SIG-M5 treated with dmso at 0.1 percent for 504 hours (cell line): Measurements from ENCODE around the gene PTPRN2.
"Not testable (repeated sequence)": the region's sequence is repeated elsewhere in the genome, so short reads cannot be mapped to it uniquely, and the experiment has no call there.

Experiments
- DNase-seq: peaks from one replicate; lab custom pipeline; 2025; ENCODE audit not compliant: unreplicated experiment; lab: John Stamatoyannopoulos, UW

The PTPRN2 gene

DNA sequence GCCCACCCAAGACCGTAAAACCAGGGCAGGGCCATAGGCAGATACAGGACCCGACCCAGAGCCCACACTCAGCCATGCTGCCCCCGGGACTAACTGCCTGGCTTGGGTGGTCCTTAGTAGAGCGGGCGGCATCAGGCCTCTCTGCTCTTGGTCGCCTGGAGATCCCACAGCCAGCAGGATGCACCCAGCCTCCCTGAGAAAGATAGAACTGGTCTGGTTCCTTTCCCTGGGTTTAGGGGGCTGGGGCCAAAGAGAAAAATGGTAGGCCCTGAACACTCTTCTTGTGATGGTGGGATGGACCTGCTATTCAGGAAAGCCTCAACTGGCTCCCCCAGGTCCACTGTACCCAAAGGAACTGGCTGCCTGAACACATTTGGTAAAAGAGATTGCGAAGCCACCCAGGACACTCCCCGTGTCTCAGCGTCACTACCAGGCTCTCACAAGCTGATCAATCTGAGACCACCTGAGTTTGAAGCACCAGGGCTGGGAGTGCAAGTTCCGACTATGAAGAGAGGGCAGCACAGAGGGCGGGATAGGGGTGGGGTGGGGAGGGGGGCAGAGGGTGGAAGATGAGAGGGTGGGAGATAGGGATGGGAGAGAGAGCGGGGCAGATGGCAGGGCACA, 659.3 kb downstream of the PTPRN2 start:
- no peak for DNase-seq

DNA sequence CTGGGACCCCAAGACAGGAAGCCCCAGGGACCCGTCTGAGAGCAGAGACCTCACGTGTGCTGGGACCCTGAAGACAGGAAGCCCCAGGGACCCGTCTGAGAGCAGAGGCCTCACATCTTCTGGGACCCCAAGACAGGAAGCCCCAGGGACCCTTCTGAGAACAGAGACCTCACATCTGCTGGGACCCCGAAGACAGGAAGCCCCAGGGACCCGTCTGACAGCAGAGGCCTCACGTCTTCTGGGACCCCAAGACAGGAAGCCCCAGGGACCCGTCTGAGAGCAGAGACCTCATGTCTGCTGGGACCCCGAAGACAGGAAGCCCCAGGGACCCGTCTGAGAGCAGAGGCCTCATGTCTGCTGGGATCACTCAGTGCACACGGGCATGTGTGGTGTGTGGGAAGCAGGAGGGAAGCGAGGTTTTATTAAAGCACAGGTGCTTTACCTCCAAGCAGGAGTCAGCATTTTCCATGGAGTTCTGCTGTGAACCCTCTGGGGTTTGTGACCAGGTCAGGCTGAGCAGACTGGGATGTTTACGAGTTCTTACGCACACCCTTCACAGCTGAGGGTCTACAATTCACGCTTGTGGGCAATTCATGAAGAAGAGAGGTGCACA, 660.2 kb downstream of the PTPRN2 start:
- no peak for DNase-seq

DNA sequence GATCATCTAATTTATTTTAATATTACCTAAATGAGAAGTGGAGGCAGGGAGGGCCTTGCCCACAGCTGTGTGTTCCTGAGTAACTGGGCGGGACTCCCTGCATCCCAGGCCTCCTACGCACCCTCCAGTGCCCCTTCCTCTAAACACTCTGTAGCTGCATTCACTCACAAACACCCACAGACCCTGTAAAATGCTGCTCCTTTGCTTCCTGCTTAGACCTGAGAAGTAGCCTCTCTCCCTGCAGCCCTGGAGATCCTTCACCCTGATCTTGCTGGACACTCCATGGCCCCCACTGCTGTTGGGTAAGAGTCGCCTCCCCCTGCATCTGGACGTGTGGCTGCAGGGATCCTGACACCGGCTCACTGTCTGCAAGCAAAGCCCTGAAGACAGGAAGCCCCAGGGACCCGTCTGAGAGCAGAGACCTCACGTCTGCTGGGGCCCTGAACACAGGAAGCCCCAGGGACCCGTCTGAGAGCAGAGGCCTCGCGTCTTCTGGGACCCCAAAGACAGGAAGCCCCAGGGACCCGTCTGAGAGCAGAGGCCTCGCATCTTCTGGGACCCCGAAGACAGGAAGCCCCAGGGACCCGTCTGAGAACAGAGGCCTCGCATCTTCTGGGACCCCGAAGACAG, 661.0 kb downstream of the PTPRN2 start:
- DNase-seq, result no peak

DNA sequence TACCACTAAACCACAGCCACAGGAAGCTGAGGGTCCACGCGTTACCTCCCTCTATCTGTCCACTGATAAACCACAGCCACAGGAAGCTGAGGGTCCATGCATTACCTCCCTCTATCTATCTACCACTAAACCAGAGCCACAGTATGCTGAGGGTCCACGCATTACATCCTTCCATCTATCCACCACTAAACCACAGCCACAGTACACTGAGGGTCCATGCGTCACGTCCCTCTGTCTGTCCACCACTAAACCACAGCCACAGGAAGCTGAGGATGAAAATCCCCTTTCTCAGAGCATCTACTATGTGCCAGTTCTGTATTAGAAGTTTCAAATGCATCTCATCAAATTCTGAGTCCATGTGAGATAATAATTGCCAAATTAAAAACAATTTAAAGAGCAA, 661.5 kb downstream of the PTPRN2 start:
- DNase-seq, result no peak

DNA sequence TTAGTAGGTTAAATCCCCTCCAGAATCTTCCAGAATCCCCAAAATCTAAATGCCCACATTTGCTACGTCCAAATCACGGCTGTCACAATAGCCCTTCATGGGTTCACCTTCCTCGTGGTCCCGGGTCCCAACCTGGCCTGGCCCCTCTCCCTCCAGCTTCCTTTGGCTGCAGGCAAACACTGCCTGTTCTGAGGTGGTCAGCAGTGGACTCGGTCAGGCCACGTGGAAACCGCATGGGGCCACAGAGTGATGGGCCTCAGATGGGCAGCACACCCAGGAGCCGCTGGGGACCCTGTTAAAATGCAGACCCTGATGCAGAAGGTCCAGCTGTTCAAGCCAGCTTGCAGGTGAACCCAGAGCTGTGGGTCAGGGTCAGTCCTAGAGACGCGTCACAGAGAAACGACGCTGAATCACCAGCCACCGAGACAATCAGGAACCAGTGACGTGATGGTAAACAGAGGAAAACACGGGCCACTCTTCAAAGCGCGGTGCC, 662.2 kb downstream of the PTPRN2 start:
- no peak for DNase-seq

DNA sequence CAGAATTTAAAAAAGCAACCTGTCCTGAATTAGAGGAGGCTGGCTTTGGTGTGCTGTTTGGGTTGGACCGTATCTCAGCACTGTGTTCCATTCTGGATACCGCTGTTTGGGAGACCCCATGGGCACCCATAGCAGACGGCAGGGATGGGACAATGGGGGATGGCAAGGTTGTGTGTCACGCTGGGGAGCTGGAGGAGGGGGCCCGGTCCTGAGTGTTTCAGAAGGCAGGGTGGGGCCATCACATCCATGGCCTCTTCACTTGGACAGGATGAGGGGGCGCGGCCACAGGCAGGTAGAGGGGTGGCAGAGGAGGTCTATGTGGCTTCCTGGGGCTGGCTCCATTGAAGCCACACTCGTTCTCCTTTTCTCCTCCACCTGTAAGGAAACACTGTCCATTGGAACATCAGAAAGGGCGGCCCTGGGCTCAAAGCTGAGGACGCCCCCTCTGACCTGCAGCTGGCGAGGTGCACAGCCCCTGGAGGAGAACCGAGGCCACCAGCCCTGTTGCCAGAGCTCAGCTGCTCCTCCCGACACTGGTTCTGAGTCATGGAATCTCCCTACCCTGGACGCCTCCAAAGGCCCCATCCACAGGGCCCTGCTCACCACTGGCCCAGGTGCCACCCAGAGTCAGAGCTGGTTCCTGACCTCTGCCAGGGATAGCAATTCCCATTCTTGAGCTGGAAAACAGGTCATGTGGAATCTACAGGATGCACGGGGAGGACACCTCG, 663.6 kb downstream of the PTPRN2 start:
- no peak for DNase-seq

DNA sequence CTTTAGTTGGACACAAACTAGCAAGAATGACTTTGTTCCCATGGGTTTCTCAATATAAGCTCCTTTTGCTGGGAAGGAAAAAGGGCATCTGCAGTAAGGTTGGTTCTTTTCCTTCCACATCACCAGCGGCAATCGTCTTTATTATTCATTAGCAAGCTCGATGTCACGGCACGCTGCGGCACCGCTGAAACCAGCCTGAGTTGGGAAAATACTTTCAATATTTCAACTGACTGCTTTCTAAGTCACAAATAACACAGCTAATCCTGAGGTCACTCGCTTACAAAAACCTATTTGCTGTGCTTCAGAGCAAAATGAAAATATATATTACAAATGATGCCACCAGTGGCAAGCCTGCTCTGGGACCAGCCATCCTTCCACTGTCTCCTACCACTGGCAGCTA, 665.0 kb downstream of the PTPRN2 start:
- DNase-seq, result no peak

DNA sequence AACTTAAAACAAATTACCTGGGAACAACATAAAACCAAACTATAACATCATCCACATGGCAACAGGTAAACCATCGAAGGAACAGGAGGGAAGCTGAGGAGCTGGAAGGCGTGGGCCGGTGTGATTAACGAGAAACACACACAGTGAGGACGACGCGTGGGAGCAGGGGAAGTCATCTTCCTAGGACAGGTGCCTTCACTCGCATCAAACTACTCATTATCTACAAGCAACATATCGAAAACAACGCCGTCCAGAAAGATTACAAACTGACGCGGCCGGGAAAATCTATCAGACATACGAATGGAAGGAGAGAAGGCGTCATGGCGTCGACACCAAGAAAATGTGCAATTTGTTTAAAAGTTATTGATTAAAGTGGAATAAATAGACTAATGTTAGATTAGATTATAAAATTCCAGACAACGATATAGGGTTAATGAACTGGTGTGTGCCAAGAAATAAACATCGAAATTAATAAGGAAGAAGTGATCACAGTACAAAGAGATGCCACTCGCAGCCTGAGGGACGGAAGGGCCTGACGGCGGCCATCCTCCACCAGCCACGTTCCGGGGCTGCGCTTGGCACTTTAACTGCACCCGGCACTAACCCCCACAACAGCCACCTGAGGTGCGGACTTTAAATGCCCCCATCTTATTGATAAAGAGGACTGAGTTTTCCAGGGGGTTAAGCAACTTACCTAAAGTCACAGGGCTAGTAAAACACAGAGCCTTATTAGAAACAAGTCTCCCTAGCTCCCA, 669.1 kb downstream of the PTPRN2 start:
- no peak for DNase-seq

DNA sequence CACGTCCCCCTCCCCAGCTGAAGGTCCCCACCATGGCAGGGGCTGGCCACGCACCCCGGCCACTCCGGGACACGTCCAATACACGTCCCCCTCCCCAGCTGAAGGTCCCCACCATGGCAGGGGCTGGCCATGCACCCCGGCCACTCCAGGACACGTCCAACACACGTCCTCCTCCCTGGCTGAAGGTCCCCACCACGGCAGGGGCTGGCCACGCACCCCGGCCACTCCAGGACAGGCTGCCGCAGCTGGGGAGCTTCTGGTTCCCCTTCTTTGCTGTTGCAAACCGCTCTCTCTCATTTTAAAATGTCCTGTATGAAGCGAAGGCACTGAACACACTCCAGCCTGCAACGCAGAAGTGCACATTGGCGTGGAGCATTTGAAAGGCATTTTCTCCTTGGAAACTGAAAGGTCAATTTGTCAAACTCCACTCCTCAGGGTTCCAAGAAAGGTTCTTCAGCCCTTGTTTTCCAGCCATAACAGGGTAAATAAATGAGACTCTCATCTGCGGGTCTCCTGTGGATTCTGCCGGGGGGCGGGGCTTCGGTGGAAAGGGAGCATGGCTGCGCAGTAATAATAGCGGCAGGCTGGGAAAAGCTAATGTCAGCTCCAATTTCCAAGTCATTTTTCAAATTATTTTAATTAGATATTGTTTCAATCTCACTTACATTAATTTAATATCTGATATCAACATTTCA, 670.5 kb downstream of the PTPRN2 start:
- DNase-seq, result no peak

DNA sequence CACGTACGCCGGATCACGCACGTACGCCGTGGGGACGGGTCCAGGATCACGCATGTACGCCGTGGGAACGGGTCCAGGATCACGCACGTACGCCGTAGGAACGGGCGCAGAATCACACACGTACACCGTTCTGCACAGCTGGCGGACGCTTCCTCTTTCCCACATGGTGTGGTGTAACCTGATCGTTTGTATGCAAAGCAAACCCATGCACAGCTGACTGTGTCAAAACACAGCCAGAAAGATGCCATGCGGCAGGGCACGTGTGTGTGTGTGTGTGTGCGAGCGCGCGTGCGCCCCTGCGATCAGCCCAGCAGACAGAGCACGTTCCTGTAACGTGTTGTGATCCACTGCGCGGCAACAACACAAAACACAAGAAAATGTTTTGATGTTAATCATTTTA, 677.2 kb downstream of the PTPRN2 start:
- DNase-seq, result no peak

DNA sequence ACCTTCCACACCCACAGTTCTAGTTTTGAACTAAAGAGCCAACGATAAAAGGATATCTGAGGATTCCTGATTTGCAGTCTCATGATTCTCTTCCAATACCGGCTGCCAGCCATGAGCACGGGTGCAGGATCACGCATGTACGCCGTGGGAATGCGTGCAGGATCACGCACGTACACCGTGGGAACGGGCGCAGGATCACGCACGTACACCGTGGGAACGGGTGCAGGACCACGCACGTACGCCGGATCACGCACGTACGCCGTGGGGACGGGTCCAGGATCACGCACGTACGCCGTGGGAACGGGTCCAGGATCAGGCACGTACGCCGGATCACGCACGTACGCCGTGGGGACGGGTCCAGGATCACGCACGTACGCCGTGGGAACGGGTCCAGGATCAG, 677.6 kb downstream of the PTPRN2 start:
- DNase-seq, result not testable (repeated sequence)

DNA sequence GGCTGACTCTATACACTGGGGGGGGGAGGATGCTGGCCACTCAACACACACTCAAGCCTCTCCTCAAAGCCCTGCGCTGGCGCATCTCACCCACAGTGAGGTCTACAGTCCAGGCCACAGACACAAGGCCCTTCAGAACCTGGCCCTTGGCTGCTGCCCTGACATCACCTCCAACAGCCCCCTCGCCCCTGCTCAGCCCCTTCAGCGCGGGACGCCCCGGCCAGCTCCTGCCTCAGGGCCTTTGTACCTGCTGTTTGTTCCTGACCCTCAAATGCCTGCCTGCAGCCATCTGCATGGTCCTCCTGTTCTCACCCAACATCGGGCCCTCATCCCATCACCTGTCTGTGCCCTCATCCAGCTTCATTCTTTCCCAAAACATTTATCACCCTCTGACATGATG, 678.3 kb downstream of the PTPRN2 start:
- no peak for DNase-seq

DNA sequence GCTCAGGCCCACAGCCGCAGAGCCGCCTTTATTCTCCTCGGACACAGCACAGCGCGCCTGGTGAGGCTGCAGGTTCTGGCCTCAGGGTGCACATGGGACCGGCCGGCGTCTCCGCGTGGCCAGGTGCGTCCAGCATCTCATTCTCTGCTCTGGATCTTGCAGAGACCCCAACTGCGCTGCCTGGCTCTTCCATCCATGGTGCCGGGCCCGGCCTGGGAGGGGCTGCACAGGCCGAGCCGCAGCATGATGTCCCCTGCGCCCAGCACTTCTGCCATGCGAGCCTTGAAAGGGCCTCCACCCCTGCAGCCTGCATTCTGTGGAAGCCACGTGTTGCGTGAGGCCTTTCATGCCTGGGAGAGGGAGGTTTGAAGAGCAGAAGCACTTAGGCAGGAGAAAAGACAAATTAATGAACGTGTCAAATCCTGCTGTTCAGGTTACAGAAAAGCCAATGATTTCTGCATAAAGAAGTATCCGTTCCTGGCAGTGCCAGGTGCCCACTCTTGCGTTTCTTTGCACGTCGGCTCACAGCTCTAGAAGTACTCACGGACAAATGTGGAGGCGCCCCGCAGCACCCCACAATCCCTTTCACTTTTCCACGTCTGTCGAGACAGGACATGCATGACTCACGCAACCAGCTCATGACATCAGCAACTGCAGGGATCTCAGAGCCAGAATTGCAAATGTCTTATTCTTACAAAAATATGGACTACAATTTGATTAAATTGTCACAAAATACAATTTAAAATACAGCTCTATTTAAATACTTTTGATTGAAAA, 679.4 kb downstream of the PTPRN2 start:
- no peak for DNase-seq

DNA sequence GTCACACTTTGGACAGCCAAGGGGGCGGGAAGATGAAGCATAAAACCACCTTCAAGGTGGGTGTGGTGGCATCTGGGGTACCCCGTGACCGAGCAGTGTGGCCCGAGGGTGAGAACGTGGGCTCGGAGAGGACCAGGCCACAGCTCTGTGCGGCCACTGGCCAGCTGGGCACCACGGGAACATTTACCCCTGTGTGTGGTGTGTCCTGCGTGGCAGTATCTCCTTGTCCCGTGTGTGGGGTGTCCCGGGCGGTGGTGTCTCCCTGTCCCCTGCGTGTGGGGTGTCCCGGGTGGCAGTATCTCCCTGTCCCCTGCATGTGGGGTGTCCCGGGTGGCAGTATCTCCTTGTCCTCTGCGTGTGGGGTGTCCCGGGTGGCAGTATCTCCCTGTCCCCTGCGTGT, 680.5 kb downstream of the PTPRN2 start:
- DNase-seq, result no peak

DNA sequence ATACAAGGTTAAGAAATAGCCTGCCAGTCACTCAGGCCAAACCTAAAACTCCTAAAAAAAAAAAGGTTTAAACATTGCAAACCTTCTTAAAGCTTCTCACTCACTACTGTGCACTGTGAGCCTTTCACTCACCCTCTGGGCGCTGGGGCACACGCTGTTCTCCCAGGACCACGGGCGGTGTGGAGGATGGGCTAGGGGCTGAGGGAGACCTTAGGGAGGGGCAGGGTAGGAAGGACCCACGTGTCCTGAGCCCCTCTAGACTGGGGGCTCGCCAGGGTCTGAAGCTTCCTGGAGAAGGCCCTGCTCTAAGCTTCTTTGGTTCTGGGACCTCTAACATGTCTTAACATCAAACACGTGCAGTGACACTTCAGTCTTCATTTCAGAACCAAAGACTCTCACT, 681.0 kb downstream of the PTPRN2 start:
- DNase-seq, result no peak

DNA sequence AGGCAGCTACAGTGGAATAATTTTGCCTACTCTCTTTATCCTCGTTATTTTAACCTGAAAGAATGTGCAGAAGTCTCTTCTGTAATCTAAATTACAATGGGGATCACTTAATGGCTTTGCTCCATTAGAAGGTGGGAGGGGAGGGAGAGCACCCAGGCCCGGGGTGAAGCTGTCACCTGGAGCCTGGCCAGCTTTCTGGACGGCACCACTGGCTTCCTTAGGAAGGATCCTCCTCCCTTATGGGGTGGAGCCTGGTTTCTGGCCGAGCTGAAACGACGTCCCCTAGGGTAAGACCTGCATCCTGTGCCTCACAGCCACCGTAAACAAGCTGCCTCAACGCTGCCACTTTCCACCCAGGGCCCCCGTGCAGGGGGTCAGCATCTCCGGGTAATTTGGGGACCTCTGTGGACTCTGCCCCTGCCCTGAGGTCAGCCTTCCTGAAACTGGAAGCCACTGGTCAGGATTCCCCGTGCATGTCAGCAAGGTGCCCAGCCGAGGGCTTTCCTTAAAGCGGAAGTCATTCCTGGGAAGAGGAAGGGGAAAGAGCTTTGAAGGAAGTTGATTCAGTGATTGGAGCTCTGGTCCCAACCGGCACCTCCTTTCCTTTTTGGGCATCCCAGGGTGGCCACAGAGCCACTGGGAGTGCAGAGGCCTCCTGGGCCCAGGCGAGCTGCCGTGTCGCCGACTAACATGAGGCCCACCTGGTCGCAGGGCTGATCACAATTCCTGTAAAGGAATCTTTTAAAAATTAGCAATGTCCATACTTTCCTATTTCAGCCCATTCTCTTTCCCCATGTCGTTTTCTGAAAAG, 681.8 kb downstream of the PTPRN2 start:
- no peak for DNase-seq

DNA sequence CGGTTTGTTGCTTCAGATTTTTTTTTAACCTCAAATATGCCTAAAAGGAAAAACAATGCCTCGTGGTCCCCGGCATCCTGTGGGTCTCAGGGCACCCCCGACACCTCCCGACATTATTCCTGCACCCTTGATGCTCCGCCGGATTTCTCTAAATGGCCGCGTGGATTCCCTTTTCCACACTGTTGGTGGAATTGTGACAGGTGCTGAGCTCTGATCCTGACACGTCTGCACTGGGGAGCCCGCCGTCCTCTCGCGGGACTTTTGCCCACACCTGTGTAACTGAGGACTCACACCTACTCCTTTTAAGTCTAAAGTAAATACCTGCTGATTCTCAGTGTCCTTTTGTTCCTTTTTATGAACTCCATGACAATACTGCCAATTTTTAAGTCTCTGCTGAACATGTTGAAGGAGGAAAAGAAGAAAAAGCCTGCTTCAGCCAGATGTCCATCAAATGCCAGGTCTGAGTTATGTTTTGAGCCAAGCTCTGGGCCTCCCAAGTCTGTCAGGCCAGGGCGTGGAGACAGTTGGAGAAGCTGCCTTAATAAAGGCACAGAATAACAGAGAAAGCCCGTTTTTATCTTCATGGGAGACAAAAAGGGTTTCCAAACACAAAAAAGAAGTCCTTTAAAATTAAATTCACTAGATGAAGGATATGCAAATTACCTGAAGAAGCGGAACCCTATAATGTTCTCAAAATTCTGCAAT, 682.6 kb downstream of the PTPRN2 start:
- no peak for DNase-seq

DNA sequence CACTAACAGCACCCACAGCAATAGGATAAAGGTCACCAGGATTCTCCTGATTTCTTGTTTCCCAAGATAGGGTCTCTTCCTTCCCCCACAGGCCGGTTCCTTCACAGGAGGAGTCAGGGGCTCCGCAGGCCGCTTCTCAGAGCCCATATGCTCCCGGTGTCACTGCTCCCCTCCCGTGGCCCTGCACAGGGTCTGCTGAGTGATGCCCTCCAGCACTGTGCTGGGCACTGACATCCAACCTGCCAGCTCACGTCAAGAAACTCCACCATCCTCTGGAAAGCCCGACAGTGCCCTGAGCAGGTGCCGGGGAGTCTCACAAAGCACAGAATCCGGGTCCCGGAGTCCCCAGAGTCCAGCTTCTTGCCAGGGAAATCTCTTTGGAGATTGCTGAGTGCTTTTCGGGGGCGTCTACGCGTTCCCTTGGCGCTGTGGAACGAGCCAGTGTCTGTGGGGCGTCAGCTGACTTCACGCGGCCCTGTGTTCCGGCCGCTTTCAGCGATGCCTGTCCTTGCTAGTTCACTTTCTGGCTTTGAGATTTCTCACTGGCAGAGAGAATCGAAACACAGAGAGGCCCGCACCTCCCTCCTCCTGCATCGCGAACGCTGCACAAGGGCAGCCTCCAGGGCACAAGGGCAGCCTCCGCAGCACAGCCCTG, 683.3 kb downstream of the PTPRN2 start:
- DNase-seq, result no peak
